Measurements from ENCODE around the gene ATG4B.

- TF ChIP-seq CTCF (IDR thresholded peaks at IDR 0.05) (no peak), POLR2AphosphoS5 (IDR thresholded peaks at IDR 0.05) (no peak)
Observed at GRCh38 chr2:241649927-241650326, 12.4 kb downstream of the ATG4B start.
